ENCODE measurements around the gene CNIH4. TPM values are rescaled to one million over a fixed set of nuclear protein-coding genes. Genes with fewer than 3 reads are reported as not detected.
"Not testable (repeated sequence)": the region's sequence is repeated elsewhere in the genome, so short reads cannot be mapped to it uniquely, and the experiment has no call there.

Gene CNIH4
- polyA plus RNA-seq, 1 donor: 22.8 TPM

DNA sequence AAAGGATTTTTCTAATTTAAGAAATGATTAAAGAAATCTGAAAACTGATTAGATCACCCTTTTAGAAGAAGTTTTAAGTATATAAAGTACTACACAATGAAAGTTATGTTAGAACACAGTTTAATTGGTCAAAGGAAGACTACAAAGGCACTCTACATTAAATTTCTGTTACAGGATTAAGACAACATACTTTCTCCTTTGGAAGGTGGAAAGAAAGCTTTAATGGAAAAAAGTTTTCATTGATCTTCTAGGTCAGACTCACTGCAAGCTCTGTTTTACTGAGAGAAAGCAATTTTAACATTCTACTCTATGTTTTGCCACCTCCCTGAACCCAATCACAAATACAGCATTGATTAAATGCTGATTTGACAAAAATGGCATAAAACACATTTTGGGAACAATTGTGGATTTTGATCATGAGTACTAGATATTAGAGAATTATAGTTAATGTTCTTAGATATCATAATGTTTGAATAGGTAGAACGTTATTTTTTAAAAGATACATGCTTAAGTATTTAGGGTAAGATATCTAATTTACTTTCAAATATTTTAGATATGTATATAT, 45.9 kb downstream of the CNIH4 start:
- DNase-seq: no peak

DNA sequence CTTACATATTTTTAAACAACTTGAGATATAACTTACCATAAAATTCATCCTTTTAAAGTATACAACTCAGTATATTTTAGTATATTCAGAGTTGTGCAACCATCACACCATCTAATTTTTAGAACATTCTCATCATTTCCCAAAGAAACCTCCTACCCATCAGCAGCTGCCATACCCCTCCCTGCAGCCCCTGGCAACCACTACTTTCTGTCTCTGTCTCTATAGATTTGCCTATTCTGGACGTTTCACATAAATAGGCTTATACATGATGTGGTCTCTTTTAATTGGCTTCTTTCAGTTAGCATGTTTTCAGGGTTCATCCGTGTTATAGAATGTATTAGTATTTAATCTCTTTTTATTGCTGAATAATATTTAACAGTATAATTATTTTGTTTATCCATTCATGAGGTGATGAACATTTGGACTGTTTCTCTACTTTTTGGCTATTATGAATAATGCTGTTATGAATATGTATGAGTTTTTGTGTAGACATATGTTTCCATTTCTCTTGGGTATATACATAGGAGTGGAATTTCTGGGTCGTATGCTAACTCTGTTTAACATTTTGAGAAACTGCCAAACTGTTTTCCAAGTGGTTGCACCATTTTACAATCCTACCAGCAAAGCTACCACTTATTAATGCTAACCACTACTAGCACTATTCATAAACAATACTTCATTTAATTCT, 48.4 kb downstream of the CNIH4 start:
- no peak for DNase-seq

DNA sequence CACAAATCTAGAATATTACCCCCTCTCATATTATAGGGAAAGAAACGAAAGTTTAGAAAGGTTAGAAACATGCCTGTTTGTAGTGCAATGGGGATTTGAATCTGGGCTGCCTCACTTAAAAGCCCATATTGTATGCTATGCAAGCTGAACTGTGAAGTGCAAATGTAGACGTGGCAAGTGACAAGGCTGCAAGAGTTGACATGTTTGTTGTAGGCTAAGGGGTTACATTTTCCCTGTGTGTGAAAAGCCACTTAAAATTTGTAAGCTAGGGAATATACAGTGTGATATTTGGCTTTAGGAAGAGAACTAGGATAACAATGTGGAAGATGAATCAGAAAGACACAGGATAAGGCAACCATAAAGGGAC, 48.9 kb downstream of the CNIH4 start:
- DNase-seq: no peak

DNA sequence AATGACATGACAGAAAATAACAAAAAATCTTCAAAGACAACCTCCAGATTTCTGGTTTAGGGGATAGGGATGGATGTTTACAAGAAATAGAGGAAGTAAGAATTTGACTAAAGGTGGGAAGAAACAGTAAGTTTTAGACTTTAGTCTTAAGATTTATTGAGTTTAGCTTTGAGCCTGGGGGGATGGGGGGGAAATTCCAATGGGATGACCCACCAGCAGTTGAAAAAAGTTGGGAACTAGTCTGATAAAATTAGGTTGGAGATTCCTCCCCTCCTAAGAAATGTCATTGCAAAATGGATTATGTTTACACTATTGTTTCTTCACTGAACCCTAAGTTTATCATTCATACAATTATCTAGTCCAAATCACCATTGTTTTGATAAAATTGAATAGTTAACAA, 49.5 kb downstream of the CNIH4 start:
- no peak for DNase-seq

DNA sequence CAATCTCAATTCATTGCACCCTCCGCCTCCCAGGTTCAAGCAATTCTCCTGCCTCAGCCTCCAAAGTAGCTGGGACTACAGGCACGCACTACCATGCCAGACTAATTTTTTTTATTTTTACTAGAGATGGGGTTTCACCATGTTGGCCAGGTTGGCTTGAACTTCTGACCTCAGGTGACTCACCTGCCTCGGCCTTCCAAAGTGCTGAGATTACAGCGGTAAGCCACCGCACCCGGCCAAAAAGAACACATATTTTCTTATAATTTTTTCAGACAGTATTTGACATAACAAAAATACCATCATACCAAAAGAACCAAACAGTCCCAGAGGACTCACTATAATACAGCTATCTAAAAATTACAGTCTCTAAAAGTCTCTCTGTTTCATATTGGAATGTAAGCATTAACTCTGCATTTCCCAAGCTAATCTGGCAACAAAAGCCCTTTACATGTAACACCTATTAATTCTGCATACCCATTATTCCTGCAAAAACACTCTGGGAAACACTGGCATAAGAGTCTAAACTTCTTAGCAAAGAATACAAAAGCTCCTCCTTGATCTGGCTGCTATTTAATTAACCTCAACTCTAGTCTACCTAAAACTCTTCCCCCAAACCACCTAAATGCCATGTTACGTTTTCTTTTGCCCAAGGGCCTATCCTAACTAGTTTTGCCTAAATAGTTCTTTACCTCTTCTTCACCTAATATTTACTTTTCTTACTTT, 51.1 kb downstream of the CNIH4 start:
- DNase-seq: no peak

DNA sequence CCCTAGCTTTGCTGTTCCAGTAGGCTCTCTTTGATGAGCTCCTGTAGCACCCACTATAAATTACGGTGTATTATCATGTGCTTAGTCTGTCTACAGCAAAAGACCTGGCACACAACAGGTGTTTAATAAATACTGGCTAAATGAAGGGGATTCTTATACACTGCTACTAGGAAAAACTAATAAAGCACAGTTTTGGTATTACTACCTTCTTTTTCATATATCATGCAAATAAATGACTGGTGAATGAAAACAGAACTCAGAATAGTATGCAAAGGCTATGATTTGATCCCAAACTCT, 51.6 kb downstream of the CNIH4 start:
- DNase-seq: no peak

DNA sequence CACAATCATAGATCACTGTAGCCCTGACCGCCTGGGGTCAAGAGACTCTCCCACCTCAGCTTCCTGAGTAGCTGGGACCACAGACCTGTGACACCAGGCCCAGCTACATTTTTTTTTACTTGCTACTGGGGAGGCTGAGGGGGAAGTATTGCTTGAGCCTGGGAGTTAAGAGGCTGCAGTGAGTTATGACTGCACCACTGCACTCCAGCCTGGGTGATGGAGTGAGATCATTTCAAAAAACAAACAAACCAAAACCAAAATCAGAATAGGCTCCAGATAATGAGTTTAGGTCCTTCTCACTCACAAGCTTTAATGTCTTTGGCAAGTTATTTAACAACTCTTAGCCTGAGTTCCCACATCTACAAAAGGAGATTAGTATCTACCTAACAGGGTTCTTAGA, 55.1 kb downstream of the CNIH4 start:
- no peak for DNase-seq

DNA sequence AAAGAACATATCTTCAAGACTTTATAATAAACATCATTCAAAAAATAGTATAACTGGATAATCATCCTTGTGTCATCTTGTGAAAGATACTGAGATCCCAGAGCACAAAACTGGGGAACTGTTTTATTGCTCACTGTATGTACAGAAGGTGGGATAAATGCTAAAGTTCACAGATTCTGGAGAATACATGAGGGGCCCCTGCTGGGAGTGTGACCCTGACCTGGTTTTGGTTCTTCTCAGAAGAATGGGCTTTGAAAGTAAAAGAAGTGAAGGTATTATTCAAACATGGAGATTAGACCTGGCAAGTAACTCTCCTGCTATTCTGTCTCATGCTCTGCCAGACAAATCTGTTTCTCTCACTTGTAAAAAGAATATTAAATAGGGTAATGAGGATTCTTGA, 63.4 kb downstream of the CNIH4 start:
- no peak for DNase-seq

DNA sequence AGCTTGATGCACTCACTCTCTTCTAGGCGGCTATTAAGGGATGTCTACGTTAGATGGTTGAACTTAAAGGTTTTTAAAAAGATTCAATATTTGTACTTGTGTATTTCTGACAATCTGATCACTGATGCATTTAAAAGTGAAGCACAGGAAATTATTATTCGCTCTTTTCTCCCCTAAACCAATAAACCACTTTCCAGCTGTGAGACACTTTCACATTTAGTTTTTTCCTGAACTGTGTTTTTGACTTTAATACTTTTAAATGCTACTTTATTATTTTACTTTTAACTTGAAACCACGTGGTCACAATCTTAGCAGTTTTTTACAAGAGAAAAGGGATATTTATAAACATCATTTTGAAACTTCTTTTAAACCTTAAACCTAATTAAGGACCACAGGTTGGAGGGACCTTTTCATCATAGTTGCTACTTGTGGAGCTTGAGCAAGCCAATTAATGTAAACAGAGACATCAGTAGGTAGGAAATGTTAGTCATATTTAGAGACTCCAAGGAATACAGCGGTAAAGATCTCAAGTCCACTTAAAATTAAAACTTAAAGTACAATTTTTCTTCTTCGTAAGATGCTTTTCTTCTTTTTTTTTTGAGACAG, 68.7 kb downstream of the CNIH4 start:
- no peak for DNase-seq

DNA sequence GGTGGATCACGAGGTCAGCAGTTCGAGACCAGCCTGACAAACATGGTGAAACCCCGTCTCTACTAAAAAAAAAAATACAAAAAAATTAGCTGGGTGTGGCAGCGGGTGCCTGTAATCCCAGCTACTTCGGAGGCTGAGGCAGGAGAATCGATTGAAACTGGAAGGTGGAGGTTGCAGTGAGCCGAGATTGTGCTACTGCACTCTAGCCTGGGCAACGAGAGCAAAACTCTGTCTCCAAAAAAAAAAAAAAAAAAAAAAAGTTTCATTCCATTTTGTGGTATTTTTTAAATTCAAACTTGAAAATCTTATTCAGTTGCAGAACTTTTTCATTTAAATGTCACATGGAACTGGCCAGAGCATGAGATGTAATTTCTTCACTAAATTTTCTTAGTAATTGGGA, 70.2 kb downstream of the CNIH4 start:
- DNase-seq: not testable (repeated sequence)

DNA sequence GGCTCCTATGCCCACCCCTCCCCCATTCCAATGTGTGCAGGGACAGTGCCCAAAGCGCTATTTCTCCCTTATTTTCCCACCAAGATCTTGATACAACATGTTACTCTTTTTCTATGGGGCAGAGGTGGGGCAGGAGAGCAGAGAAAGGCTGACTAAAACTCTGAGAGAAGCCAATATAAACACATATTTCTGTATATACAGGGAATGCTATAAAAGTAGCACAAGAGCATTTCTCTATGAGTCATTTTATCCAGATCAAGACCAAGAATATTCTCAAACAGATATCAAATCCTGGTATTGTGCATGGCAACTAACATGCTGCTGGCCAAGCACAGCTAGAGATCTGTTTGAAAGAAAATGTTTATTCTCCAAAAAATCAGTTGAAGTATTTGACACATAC, 70.7 kb downstream of the CNIH4 start:
- DNase-seq: no peak

DNA sequence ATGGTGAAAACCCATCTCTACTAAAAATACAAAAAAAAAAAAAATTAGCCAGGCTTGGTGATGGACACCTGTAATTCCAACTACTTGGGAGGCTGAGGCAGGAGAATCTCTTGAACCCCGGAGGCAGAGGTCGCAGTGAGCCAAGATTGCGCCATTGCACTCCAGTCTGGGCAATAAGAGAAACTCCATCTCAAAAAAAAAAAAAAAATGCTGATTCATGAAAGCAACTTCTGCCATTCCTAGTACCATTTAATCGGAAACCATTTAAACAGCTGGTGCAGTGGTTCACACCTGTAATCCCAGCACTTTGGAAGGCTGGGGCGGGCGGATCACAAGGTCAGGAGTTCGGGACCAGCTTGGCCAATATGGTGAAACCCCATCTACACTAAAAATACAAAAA, 72.0 kb downstream of the CNIH4 start:
- not testable (repeated sequence) for DNase-seq

Other genes starting within 250 kb of the CNIH4 start
- 18.1 TPM for gene FBXO28, start 242.8 kb upstream of the CNIH4 start, polyA plus RNA-seq (ENCODE audit: insufficient read length)
- gene DEGS1, start 173.6 kb upstream of the CNIH4 start, polyA plus RNA-seq (ENCODE audit: insufficient read length): 42.3 TPM
- 24.5 TPM for gene NVL, start 26.7 kb upstream of the CNIH4 start, polyA plus RNA-seq (ENCODE audit: insufficient read length)
- gene WDR26, start 77.9 kb downstream of the CNIH4 start, polyA plus RNA-seq (ENCODE audit: insufficient read length): 69.2 TPM